Smooth muscle cell (in vitro differentiated cells): ENCODE measurements around the gene SMIM44. TPM values are rescaled to one million over a fixed set of nuclear protein-coding genes. Genes with fewer than 3 reads are reported as not detected.

ENCODE experiments used
- DNase-seq: peaks from one replicate; lab custom pipeline; 2025; ENCODE audit not compliant: unreplicated experiment; lab: John Stamatoyannopoulos, UW
- H2AFZ ChIP-seq: fragments of 200-600 bp; sonication (generic); 2 replicates; pipeline ENCODE4 v1.6.0; 2016; ENCODE audit warnings: antibody characterized with exemption, low read depth, mild to moderate bottlenecking
- H3F3A ChIP-seq: fragments of 200-600 bp; sonication (generic); 2 replicates; pipeline ENCODE4 v1.6.0; 2017; ENCODE audit warnings: antibody characterized with exemption, low read depth
- H3K27ac ChIP-seq: fragments of 200-600 bp; sonication (generic); 2 replicates; pipeline ENCODE4 v1.5.1; 2016; ENCODE audit warnings: low read depth, mild to moderate bottlenecking
- H3K27me3 ChIP-seq: fragments of 200-600 bp; sonication (generic); 2 replicates; pipeline ENCODE4 v1.6.1; 2016; ENCODE audit warnings: low read depth, mild to moderate bottlenecking
- H3K36me3 ChIP-seq: fragments of 200-600 bp; sonication (generic); 2 replicates; pipeline ENCODE4 v1.5.1; 2016; ENCODE audit warnings: low read depth
- H3K4me1 ChIP-seq: fragments of 200-600 bp; sonication (generic); 2 replicates; pipeline ENCODE4 v1.5.1; 2016; ENCODE audit warnings: low read depth
- H3K4me2 ChIP-seq: fragments of 200-600 bp; sonication (generic); 2 replicates; pipeline ENCODE4 v1.6.0; 2016; ENCODE audit warnings: mild to moderate bottlenecking
- H3K4me3 ChIP-seq: fragments of 200-600 bp; sonication (generic); 2 replicates; pipeline ENCODE4 v1.5.1; 2016; ENCODE audit warnings: mild to moderate bottlenecking
- H3K79me2 ChIP-seq: fragments of 200-600 bp; sonication (generic); 2 replicates; pipeline ENCODE4 v1.6.0; 2016; ENCODE audit warnings: low read depth, mild to moderate bottlenecking
- H3K9ac ChIP-seq: fragments of 200-600 bp; sonication (generic); 2 replicates; pipeline ENCODE4 v1.6.0; 2016; ENCODE audit warnings: low read depth
- H3K9me3 ChIP-seq: fragments of 200-600 bp; sonication (generic); replicated peaks from 2 replicates; pipeline ENCODE4 v1.5.1; 2016; ENCODE audit warnings: low read depth
- H4K20me1 ChIP-seq: fragments of 200-600 bp; sonication (generic); 2 replicates; pipeline ENCODE4 v1.6.0; 2016; ENCODE audit warnings: low read depth
- CTCF ChIP-seq: fragments of 200-600 bp; sonication (generic); IDR thresholded peaks from 2 replicates; pipeline ENCODE4 v1.5.1; 2017; ENCODE audit warnings: borderline replicate concordance, mild to moderate bottlenecking, antibody characterized with exemption; ENCODE audit not compliant: insufficient read depth, poor library complexity, severe bottlenecking
- WGBS: methylation state at CpG from one replicate; pipeline ENCODE4 v1.1.7; 2016; ENCODE audit warnings: low lambda C conversion rate; 5-methylcytosine and 5-hydroxymethylcytosine counted together
- polyA plus RNA-seq: library from polyadenylated mRNA; unstranded; fragments of >200 nt; fragmentation: Nextera tagmentation; extraction: Ambion mirVana; gene quantifications from 2 replicates; pipeline ENCODE4 v1.2.1, GENCODE V29; 2016
- total RNA-seq: library from RNA; depleted of rRNA; stranded (reverse); fragments of >200 nt; gene quantifications from 2 replicates; pipeline ENCODE4 v1.2.3, GENCODE V29; 2014

The SMIM44 gene
- total and polyA plus RNA-seq, 2 experiments from 2014 or later = not detected

GRCh38 chr19:3494559-3494958 is 11.3 kb upstream of the SMIM44 start:
- TF ChIP-seq CTCF = no peak
- peaks cover 21% of the 10 kb centered on the region for H3K79me2 ChIP-seq
- H3K4me3 ChIP-seq = no peak overlapping the region
- no peaks in the 10 kb centered on the region for H3F3A ChIP-seq
- H3K36me3 ChIP-seq = no peaks in the 10 kb centered on the region
- no peak overlapping the region for H3K4me2 ChIP-seq
- H3K9ac ChIP-seq = no peak overlapping the region
- no peak overlapping the region for H3K27ac ChIP-seq
- H4K20me1 ChIP-seq = no peaks in the 10 kb centered on the region
- 98% methylated on average over 18 of the region's 18 CpGs for WGBS
- no peak overlapping the region for H2AFZ ChIP-seq
- H3K27me3 ChIP-seq = no peaks in the 10 kb centered on the region
- no peaks in the 10 kb centered on the region for H3K9me3 ChIP-seq
- H3K4me1 ChIP-seq = peaks cover 5% of the 10 kb centered on the region
- no peak for DNase-seq

- H3K79me2 ChIP-seq = peaks cover 16% of the 10 kb centered on the region
- H3K9ac ChIP-seq = no peak overlapping the region
- no peak overlapping the region for H2AFZ ChIP-seq
- WGBS = 92% methylated on average over 12 of the region's 15 CpGs
- no peak overlapping the region for H3K27ac ChIP-seq
- peaks cover under 1% of the 10 kb centered on the region for H3K4me1 ChIP-seq
- H3F3A ChIP-seq = no peaks in the 10 kb centered on the region
- TF ChIP-seq CTCF = no peak
- no peaks in the 10 kb centered on the region for H3K9me3 ChIP-seq
- DNase-seq = no peak
- H3K36me3 ChIP-seq = no peaks in the 10 kb centered on the region
- no peaks in the 10 kb centered on the region for H4K20me1 ChIP-seq
- no peak overlapping the region for H3K4me2 ChIP-seq
- H3K27me3 ChIP-seq = no peaks in the 10 kb centered on the region
- H3K4me3 ChIP-seq = no peak overlapping the region
Observed at GRCh38 chr19:3494051-3494450, 10.8 kb upstream of the SMIM44 start.

GRCh38 chr19:3493651-3494050 is 10.4 kb upstream of the SMIM44 start:
- no peak overlapping the region for H3K27ac ChIP-seq
- H3K4me2 ChIP-seq = no peak overlapping the region
- no peak overlapping the region for H2AFZ ChIP-seq
- TF ChIP-seq CTCF = no peak
- peaks cover 12% of the 10 kb centered on the region for H3K79me2 ChIP-seq
- H3K4me3 ChIP-seq = no peak overlapping the region
- DNase-seq = no peak
- H3K27me3 ChIP-seq = no peaks in the 10 kb centered on the region
- no peaks in the 10 kb centered on the region for H3K36me3 ChIP-seq
- H3K9me3 ChIP-seq = no peaks in the 10 kb centered on the region
- WGBS = 96% methylated on average over 8 of the region's 14 CpGs
- no peaks in the 10 kb centered on the region for H4K20me1 ChIP-seq
- H3F3A ChIP-seq = no peaks in the 10 kb centered on the region
- H3K4me1 ChIP-seq = no peaks in the 10 kb centered on the region
- no peak overlapping the region for H3K9ac ChIP-seq

- no peak for DNase-seq
- H3K9me3 ChIP-seq = no peaks in the 10 kb centered on the region
- no peaks in the 10 kb centered on the region for H4K20me1 ChIP-seq
- H2AFZ ChIP-seq = no peak overlapping the region
- no peak overlapping the region for H3K27ac ChIP-seq
- no peak overlapping the region for H3K4me3 ChIP-seq
- no peaks in the 10 kb centered on the region for H3F3A ChIP-seq
- H3K4me2 ChIP-seq = no peak overlapping the region
- peaks cover 7% of the 10 kb centered on the region for H3K79me2 ChIP-seq
- TF ChIP-seq CTCF = no peak
- no peaks in the 10 kb centered on the region for H3K4me1 ChIP-seq
- H3K27me3 ChIP-seq = no peaks in the 10 kb centered on the region
- WGBS = 94% methylated on average over 16 of the region's 16 CpGs
- H3K36me3 ChIP-seq = no peaks in the 10 kb centered on the region
- no peak overlapping the region for H3K9ac ChIP-seq
Observed at GRCh38 chr19:3492919-3493318, 9.7 kb upstream of the SMIM44 start.
